ENCODE data around the gene OR6J1. TPM values are rescaled to one million over a fixed set of nuclear protein-coding genes. Genes with fewer than 3 reads are reported as not detected.
"Not testable (repeated sequence)": the region's sequence is repeated elsewhere in the genome, so short reads cannot be mapped to it uniquely, and the experiment has no call there.

Gene OR6J1
- total RNA-seq, 1 donor: not detected

DNA sequence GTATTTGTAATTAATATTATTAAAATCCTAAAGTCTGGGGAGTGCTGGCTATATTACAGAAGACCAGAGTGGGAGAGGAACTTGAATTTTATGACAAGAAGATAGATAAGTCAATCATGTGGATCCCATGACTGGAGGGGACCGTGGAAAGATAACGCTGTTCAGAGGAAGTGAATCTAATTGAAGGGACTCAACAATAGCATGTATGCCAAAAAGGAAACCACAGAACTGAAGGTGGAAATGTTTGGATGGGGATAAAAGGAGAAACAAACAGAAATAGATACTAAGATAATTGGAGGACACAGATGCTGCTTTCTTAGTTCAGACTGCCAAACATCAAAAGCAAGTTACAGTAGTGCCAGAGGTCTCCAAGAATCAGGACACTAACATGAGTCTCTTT, 21.1 kb downstream of the OR6J1 start:
- no peak for DNase-seq (ENCODE audit: low read depth)
- TF ChIP-seq, protein P1, sequence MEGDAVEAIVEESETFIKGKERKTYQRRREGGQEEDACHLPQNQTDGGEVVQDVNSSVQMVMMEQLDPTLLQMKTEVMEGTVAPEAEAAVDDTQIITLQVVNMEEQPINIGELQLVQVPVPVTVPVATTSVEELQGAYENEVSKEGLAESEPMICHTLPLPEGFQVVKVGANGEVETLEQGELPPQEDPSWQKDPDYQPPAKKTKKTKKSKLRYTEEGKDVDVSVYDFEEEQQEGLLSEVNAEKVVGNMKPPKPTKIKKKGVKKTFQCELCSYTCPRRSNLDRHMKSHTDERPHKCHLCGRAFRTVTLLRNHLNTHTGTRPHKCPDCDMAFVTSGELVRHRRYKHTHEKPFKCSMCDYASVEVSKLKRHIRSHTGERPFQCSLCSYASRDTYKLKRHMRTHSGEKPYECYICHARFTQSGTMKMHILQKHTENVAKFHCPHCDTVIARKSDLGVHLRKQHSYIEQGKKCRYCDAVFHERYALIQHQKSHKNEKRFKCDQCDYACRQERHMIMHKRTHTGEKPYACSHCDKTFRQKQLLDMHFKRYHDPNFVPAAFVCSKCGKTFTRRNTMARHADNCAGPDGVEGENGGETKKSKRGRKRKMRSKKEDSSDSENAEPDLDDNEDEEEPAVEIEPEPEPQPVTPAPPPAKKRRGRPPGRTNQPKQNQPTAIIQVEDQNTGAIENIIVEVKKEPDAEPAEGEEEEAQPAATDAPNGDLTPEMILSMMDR (IDR thresholded peaks at IDR 0.05; ENCODE audit: insufficient read depth, low read depth, low read length): no peak
- H3K4me3 ChIP-seq (ENCODE audit: low read depth, low read length): no peak overlapping the region

DNA sequence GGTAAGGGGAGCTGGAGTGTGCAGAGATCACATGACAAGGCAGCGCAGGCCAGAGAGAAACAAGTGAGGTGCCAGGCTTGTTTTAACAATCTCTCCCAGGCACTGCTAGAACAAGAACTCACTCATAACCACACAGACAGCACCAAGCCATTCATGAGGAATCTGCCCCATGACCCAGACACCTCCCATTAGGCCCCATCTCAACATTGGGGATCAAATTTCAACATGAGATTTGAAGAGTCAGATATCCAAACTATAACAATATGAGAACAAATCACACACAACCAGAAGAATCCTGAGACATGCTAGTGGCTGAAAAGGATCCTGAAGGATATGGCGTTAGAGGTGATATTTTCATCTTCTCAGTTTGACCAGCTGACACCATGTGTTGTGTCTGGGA, 21.9 kb downstream of the OR6J1 start:
- DNase-seq (ENCODE audit: low read depth): peak; percentile 70
- no peak overlapping the region for H3K4me3 ChIP-seq (ENCODE audit: low read depth, low read length)
- TF ChIP-seq, protein P1 (IDR thresholded peaks at IDR 0.05; ENCODE audit: insufficient read depth, low read depth, low read length): no peak

DNA sequence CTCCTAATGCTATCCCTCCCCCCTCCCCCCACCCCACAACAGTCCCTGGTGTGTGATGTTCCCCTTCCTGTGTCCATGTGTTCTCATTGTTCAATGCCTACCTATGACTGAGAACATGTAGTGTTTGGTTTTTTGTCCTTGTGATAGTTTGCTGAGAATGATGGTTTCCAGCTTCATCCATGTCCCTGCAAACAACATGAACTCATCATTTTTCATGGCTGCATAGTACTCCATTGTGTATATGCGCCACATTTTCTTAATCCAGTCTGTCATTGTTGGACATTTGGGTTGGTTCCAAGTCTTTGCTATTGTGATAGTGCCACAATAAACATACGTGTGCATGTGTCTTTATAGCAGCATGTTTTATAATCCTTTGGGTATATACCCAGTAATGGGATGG, 28.4 kb downstream of the OR6J1 start:
- not testable (repeated sequence) for H3K4me3 ChIP-seq (ENCODE audit: low read depth, low read length); DNase-seq (ENCODE audit: low read depth)

DNA sequence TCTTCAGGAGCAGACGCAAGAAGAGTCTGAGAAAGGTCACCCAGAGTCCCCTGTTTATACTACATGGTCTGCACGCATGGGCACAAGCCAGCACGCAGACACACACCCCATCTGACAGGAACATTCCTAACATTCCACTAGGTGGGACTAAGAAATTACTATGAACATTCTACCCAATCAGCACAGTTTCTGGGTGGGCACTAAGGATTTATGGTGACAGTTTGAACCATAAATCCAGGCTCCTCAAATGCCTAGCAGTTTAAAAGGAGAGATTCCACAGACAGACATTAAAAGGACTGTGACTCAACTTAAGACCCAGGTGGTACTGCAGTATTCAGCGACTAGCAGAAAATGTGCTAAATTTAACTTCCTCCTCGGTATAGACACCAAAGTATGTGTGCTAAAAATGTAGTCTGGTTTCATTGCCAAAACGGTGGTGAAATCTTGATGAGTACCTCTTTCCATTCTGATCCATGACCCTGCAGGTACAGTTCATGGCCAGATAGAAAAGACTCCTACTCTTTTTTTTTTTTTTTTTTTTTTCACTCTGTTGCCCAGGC, 29.8 kb downstream of the OR6J1 start:
- TF ChIP-seq, protein P1 (IDR thresholded peaks at IDR 0.05; ENCODE audit: insufficient read depth, low read depth, low read length): no peak
- no peak overlapping the region for H3K4me3 ChIP-seq (ENCODE audit: low read depth, low read length)
- peak; percentile 98 for DNase-seq (ENCODE audit: low read depth)

DNA sequence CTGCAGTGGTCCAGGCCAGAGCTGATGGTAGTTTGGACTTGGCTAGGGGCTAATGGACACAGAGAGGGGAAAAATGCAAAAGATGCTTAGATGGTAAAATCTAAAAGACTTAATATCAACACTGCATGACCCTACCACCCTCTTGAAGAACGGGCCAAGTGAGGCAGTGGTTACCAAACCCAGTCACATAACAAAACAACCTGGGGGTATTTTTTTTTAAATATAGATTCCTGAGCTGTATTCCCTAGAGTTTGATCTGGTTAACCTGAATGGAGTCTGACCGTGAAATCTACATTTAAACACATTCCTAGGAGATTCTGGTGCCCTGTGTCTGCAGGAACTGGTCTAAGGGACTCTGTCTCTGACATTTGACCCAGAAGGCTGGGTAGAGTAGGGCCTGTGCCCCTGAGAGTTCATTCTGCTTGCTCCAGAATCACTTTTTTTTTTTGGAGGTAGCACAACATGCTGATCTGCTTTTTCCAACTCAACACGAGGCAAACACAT, 30.4 kb downstream of the OR6J1 start:
- TF ChIP-seq, protein P1 (IDR thresholded peaks at IDR 0.05; ENCODE audit: insufficient read depth, low read depth, low read length): no peak
- no peak for DNase-seq (ENCODE audit: low read depth)
- no peak overlapping the region for H3K4me3 ChIP-seq (ENCODE audit: low read depth, low read length)

DNA sequence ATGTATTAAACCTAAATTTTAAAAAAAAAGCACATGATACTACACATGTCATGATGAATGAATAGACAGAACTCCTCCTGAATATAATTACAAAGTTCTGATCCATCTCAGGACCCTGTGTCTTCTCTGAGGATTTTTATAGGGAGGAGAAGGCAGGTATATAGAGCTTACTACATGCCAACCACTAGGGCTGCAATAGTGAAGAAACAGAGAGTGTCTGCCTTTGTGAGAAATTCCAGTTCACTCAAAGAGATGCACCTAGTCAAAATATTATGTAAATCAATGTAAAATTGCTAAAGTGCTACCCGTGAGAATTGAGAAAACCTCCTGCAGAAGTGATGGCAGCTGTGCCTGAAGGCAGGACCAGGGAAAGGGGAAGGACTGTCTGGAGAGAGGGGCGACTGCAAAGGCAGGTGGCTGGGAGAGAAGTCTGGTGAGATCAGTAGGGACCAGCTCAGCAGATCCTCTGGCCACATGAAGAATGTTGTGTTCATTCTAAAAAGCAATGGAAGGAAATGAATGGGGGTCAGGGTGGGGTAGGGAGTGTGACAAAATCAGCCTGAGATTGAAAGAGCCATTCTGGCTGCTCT, 31.0 kb downstream of the OR6J1 start:
- TF ChIP-seq, protein P1 (IDR thresholded peaks at IDR 0.05; ENCODE audit: insufficient read depth, low read depth, low read length): peak; percentile 39
- no peak overlapping the region for H3K4me3 ChIP-seq (ENCODE audit: low read depth, low read length)
- DNase-seq (ENCODE audit: low read depth): peak; percentile 20

DNA sequence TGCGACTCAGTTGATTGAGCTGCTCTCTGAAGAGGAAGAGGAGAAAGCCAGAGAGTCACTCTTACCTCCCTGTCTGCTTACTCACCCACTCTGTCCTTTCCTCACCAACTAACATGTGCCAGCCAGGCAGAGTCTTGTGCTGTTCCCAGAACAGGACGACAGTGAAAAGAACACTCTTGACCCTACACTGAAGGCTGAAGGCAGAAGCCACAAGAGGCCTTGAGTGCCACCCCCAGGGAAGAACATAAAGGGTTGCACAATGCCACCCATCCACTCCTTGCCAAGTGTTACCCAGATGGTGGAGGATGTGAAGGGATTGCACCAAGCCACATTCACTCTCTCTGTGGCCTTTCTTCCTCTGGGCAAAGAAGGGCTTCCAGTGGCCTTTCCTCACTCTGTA, 33.2 kb downstream of the OR6J1 start:
- TF ChIP-seq, protein P1 (IDR thresholded peaks at IDR 0.05; ENCODE audit: insufficient read depth, low read depth, low read length): no peak
- no peak for DNase-seq (ENCODE audit: low read depth)

More for the DNA sequence above, 33.2 kb downstream of the OR6J1 start:
- H3K4me3 ChIP-seq (ENCODE audit: low read depth, low read length): no peak overlapping the region
